ENCODE data around the gene PRPF39.

- no peak for TF ChIP-seq CTCF (IDR thresholded peaks at IDR 0.05; ENCODE audit: low read length)
- TF ChIP-seq EZH2 (optimal IDR thresholded peaks at IDR 0.05; ENCODE audit: low read depth, low read length) = no peak
Measured at GRCh38 chr14:45038256-45038655, 45.7 kb upstream of the PRPF39 start.
